RWPE2 (cell line): ENCODE measurements around the gene PARD6B.
A peak's percentile ranks its signal among the peaks of the same experiment; 100 is the strongest.
"Not testable (repeated sequence)": the region's sequence is repeated elsewhere in the genome, so short reads cannot be mapped to it uniquely, and the experiment has no call there.

Experiments used
- ATAC-seq: fragments of 200-7000 bp; cut with Tn5 transposase; 3 replicates; pipeline ENCODE4 v1.9.1; 2021; ENCODE audit warnings: low read depth
- DNase-seq: peaks from one replicate; pipeline ENCODE4 v3.0.0-alpha.2; 2020; ENCODE audit warnings: low spot score
- H3K27ac ChIP-seq: fragments of 450-650 bp; 2 replicates; pipeline ENCODE4 v1.5.1; 2017; ENCODE audit warnings: mild to moderate bottlenecking; ENCODE audit not compliant: poor library complexity, severe bottlenecking
- H3K27me3 ChIP-seq: fragments of 250-450 bp; sonication (Bioruptor Pico); 2 replicates; pipeline ENCODE4 v1.5.1; 2021; ENCODE audit warnings: mild to moderate bottlenecking, moderate library complexity; ENCODE audit not compliant: insufficient read depth, poor library complexity, severe bottlenecking
- H3K36me3 ChIP-seq: fragments of 250-450 bp; sonication (Bioruptor Pico); 2 replicates; pipeline ENCODE4 v1.5.1; 2020; ENCODE audit warnings: low read depth, mild to moderate bottlenecking, moderate library complexity
- H3K4me1 ChIP-seq: fragments of 250-450 bp; sonication (Bioruptor Pico); 2 replicates; pipeline ENCODE4 v1.5.1; 2021; ENCODE audit warnings: mild to moderate bottlenecking, moderate library complexity; ENCODE audit not compliant: insufficient read depth, poor library complexity, severe bottlenecking
- H3K4me3 ChIP-seq: fragments of 250-450 bp; sonication (Bioruptor Pico); 2 replicates; pipeline ENCODE4 v1.5.1; 2021; ENCODE audit warnings: mild to moderate bottlenecking, moderate library complexity; ENCODE audit not compliant: severe bottlenecking
- H3K9me3 ChIP-seq: fragments of 250-450 bp; sonication (Bioruptor Pico); 2 replicates; pipeline ENCODE4 v1.5.1; 2021; ENCODE audit warnings: mild to moderate bottlenecking, moderate library complexity; ENCODE audit not compliant: severe bottlenecking
- CTCF ChIP-seq: fragments of 450-650 bp; IDR thresholded peaks from one replicate; pipeline ENCODE4 v1.5.1; 2017; ENCODE audit warnings: mild to moderate bottlenecking, moderate library complexity; ENCODE audit not compliant: poor library complexity, severe bottlenecking

PARD6B gene

GRCh38 chr20:50793575-50794016 is 62.2 kb downstream of the PARD6B start:
- peak; percentile 42 for DNase-seq

GRCh38 chr20:50794181-50794845 is 62.9 kb downstream of the PARD6B start:
- no peak for ATAC-seq
- Histone ChIP-seq H3K4me3 (peak overlapping the region; percentile 78), H3K4me1 (peaks cover 17% of the 10 kb centered on the region), H3K36me3 (no peaks in the 10 kb centered on the region), H3K27ac (no peak overlapping the region), H3K27me3 (no peaks in the 10 kb centered on the region), H3K9me3 (no peaks in the 10 kb centered on the region)
- DNase-seq, result peak; percentile 74
- TF ChIP-seq CTCF, result no peak

More at GRCh38 chr20:50793575-50794016, 62.2 kb downstream of the PARD6B start:
- H3K4me1 ChIP-seq, result peaks cover 17% of the 10 kb centered on the region
- not testable (repeated sequence) for H3K27me3 ChIP-seq, H3K27ac ChIP-seq, H3K36me3 ChIP-seq, ATAC-seq, H3K9me3 ChIP-seq, H3K4me3 ChIP-seq
- peak; percentile 75 for TF ChIP-seq CTCF

GRCh38 chr20:50794846-50795634 is 63.7 kb downstream of the PARD6B start, which contains the start of gene BCAS4:
Gene BCAS4 (plus strand): TSS chr20:50795061. CDS start chr20:50795084, 23 bp downstream.
- peak within 1 kb of the TSS; percentile 12 for H3K27ac ChIP-seq
- peaks cover 16% of the 10 kb centered on the region for H3K4me1 ChIP-seq
- peak; percentile 77 for ATAC-seq
- peak within 1 kb of the TSS; percentile 78 for H3K4me3 ChIP-seq
- no peaks in the 10 kb centered on the region for H3K36me3 ChIP-seq
- DNase-seq, result peak; percentile 90
- H3K27me3 ChIP-seq, result no peaks in the 10 kb centered on the region
- H3K9me3 ChIP-seq, result no peaks in the 10 kb centered on the region
- TF ChIP-seq CTCF, result peak; percentile 100

- peak; percentile 10 for DNase-seq
- Histone ChIP-seq H3K4me1 (peaks cover 3% of the 10 kb centered on the region), H3K4me3 (no peak overlapping the region), H3K9me3 (no peaks in the 10 kb centered on the region), H3K36me3 (no peaks in the 10 kb centered on the region), H3K27me3 (no peaks in the 10 kb centered on the region), H3K27ac (no peak overlapping the region)
- ATAC-seq, result no peak
- no peak for TF ChIP-seq CTCF
Measured at GRCh38 chr20:50797142-50797541, 65.8 kb downstream of the PARD6B start.

GRCh38 chr20:50798650-50799049 is 67.3 kb downstream of the PARD6B start:
- no peak for TF ChIP-seq CTCF
- no peak overlapping the region for H3K4me3 ChIP-seq
- no peaks in the 10 kb centered on the region for H3K36me3 ChIP-seq
- no peak for DNase-seq
- peaks cover 3% of the 10 kb centered on the region for H3K4me1 ChIP-seq
- no peaks in the 10 kb centered on the region for H3K27me3 ChIP-seq
- H3K27ac ChIP-seq, result no peak overlapping the region
- no peaks in the 10 kb centered on the region for H3K9me3 ChIP-seq
- no peak for ATAC-seq
